Measurements from ENCODE around the gene KDM4B.

Gene KDM4B

GRCh38 chr19:5141850-5142724 lies 173.2 kb downstream of the KDM4B start:
- DNase-seq: no peak

DNA sequence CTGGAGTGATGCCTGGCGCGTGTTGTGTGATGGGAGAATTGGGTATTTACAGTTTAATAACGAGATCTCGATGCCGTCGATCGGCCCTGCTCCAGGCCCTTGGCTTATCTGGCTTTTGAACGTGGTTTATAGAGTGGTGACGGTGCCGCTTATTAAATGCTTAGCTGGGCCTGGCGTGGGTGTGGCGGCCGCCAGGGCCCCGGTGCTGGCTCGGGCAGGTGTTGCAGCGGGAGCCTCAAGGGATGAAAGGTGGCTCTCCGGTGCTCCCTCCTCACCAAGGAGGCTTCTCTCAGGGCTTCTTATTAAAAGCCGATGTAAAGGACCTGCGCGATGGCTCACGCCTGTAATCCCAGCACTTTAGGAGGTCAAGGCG lies 173.8 kb downstream of the KDM4B start:
- DNase-seq: no peak

DNA sequence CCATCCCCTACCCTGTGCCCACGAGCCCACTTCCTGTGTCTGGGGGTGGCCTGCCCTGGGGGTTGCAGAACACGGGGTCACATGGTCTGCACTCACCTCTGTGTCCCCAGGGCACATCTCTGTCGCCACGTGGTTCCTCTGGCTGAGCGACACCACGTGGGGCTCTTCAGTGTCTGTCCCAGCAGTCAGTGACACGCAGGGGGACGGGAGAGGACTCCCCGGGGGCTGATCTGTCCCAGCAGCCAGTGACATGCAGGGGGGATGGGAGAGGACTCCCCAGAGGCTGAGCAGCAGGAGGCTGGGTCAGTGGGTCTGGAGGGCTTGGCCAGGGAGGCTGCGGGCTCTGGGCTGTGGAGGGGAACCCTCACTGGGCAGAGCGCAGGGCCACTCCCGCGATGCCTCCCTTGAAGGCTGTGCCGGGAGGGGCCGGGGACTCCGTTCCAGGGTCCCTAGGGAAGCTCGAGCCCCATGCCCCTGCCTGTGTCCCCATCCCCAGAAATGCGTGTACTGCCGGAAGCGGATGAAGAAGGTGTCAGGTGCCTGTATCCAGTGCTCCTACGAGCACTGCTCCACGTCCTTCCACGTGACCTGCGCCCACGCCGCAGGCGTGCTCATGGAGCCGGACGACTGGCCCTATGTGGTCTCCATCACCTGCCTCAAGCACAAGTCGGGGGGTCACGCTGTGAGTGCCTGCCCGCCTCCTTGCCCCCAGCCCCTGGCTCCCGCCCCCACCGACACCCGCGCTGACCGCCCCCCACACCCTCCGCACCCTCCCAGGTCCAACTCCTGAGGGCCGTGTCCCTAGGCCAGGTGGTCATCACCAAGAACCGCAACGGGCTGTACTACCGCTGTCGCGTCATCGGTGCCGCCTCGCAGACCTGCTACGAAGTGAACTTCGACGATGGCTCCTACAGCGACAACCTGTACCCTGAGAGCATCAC lies 174.8 kb downstream of the KDM4B start:
- no peak for DNase-seq

DNA sequence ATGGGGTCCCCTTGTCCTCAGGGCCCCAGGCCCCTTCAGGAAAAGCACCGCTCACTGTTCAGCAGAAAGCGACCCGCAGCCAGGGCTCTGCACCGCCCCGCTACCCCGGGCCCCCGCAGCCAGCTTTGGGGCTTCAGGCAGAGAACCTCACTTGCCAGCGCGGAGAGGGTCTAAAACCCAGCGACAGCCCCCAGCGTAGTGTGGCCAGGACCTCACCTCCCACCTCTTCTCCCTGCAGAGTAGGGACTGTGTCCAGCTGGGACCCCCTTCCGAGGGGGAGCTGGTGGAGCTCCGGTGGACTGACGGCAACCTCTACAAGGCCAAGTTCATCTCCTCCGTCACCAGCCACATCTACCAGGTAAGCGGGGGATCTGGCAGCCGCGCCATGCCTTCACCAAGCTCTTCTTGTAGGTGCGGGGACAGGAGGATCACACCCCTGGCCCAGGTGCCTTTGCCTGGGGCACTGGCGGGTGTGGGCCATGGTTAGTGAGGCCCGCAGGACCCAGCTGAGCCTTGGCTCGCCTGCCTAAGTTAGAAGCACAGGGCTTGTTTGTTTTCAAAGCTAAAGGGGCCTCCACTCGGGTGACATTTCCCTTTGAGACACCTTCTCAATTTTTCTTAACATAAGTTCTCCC lies 175.7 kb downstream of the KDM4B start:
- DNase-seq: no peak

DNA sequence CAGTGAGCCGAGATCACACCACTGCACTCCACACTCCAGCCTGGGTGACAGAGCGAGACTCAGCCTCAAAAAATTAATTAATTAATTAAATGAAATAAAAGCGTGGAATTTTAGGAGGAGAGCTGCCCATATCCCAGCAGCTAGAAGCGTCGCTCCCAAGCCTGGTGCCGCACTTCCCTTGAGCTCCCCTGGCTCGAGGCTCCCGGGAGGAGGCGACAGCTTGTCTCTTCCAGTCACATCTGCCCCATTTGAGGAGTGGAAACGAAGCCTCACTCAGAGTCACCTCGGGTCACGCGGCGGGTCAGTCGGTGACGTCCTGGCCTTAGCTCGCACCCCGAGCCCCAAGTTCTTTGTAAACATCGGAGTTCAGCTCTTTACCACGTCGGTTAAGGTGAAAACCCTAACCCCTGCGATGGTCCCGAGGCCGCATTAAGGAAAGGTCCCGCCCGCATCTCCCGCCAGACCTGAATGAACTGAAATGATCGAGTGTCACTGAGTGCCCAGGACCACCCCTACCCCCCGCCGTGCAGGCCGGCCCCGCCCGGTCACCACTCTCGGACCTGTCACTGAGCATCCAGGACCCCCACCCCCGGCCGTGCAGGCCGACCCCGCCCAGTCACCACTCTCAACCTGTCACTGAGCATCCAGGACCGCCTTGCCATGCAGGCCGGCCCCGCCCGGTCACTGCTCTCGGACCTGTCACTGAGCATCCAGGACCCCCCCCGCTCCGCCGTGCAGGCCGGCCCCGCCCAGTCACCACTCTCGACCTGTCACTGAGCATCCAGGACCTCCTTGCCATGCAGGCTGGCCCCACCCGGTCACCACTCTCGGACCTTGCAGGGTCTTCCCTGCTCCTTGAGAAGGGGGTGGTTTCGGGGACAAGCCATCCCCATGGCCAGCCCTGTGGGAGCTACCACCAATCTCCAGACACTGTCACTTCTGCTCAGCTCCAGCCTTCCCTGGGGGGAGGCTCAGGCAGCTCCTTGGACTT lies 176.9 kb downstream of the KDM4B start:
- DNase-seq: no peak

GRCh38 chr19:5147074-5147977 lies 178.4 kb downstream of the KDM4B start:
- no peak for DNase-seq

GRCh38 chr19:5147978-5148793 lies 179.3 kb downstream of the KDM4B start:
- DNase-seq: no peak

DNA sequence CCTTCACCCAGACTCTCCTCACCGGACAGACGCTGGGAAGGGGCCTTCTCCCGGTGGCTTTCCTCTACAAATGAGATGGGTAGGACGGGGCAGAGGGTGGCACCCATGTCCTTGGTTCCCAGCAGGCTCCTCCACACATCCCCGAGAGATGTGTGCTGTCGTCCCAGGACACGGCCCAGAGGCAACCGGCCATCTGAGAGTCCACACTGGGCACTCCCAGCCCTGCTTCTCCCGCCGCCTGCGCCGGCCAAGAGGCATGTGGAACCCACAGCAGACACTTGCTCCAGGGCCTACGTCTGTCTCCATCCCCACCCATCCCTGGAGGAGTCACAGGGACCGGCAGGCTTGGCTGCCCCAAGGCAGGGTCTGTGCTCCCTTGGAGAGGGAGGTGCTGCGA lies 179.9 kb downstream of the KDM4B start:
- DNase-seq: no peak

GRCh38 chr19:5149508-5149907 lies 180.6 kb downstream of the KDM4B start:
- no peak for DNase-seq

- no peak for DNase-seq
Observed at GRCh38 chr19:5149932-5150901, 181.3 kb downstream of the KDM4B start.

DNA sequence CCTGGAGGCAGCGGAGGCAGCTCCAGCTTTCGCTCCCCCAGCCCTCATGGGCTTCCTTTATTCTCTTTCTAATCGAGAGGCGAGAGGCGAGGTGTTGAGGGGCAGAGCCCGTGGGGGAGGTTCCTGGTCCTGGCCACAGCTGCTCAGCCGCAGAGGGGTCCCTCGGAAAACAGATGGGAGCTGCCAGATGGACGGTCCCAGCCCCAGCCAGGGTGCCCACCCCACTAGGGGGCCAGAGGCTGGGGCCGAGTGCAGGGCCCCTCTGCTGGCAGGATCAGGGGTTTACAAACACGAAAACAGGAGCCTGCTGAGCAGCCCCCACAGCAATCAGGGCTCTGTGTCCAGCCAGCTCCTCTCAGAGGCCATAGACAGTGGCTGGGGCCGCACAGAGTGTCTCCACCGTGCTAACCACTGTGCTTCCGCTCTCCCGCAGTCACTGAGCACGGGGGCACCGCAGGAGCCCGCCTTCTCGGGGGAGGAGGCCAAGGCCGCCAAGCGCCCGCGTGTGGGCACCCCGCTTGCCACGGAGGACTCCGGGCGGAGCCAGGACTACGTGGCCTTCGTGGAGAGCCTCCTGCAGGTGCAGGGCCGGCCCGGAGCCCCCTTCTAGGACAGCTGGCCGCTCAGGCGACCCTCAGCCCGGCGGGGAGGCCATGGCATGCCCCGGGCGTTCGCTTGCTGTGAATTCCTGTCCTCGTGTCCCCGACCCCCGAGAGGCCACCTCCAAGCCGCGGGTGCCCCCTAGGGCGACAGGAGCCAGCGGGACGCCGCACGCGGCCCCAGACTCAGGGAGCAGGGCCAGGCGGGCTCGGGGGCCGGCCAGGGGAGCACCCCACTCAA lies 182.2 kb downstream of the KDM4B start:
- DNase-seq: no peak

GRCh38 chr19:5152013-5152763 lies 183.3 kb downstream of the KDM4B start:
- DNase-seq: no peak

- no peak for DNase-seq
Observed at GRCh38 chr19:5152767-5153532, 184.0 kb downstream of the KDM4B start.

- DNase-seq: no peak
Observed at GRCh38 chr19:5153601-5154128, 184.8 kb downstream of the KDM4B start.

DNA sequence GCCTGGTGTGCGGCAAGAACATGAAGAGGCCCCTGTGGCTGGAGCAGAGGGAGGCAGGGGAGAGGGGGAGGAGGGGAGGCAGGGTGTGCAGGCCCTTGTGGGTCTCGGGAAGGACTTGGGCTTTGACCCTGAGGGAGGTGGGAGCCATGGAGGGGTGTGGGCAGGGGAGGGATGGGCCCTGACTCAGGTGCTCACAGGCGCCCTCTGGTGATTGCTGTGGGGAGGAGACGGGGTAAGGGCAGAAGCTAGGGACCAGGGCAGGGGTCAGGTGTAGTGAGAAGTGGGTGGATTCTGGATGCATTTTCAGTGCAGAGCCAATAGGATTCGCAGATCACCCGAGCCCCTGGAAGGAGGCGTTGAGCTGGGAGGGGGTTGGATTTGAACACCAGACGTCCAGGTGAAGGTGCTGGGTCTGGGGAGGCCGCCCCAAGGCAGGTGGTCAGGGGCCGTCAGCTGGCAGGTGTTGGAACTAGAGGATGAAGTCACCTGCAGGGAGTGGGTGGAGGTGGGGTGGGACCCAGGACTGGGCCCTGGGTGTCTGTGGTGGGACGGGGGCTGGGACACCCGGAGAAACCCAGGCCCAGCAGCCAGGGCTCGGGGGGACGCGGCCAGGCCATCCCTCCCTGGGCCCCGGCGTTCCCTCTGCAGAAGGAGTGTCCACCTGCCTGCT lies 185.4 kb downstream of the KDM4B start:
- DNase-seq: no peak

Data from GF-D8 (cell line).